Measurements from ENCODE around the gene NEFH.
A peak's percentile ranks its signal among the peaks of the same experiment; 100 is the strongest.
"Not testable (repeated sequence)": the region's sequence is repeated elsewhere in the genome, so short reads cannot be mapped to it uniquely, and the experiment has no call there.

The NEFH gene

DNA sequence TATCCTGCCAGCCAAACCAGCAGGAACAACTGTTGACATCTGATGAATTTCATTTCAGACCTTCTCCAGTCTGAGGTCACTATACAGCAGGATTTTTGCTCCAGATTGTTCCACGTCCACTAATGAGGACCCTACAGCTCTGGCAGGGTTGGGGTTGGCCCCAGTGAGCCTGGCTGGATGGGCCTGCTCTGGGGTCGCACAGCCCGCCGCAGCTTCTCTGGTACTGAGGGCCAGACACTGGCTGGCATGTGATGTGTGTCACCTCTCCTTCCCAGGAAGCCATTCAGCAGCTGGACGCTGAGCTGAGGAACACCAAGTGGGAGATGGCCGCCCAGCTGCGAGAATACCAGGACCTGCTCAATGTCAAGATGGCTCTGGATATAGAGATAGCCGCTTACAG lies 5.4 kb downstream of the NEFH start:
- Mint-ChIP-seq H3K4me1 (no peaks in the 10 kb centered on the region), H3K27me3 (peaks cover 25% of the 10 kb centered on the region), H3K36me3 (ENCODE audit: insufficient read depth) (peaks cover 4% of the 10 kb centered on the region), H3K4me3 (no peak overlapping the region), H3K27ac (ENCODE audit: low read depth) (no peak overlapping the region), H3K9me3 (no peaks in the 10 kb centered on the region)
- DNase-seq (ENCODE audit: low spot score in 2 of 2), result no peak
- ATAC-seq (replicated peaks; ENCODE audit: extremely low read depth, poor library complexity, severe bottlenecking), result no peak

DNA sequence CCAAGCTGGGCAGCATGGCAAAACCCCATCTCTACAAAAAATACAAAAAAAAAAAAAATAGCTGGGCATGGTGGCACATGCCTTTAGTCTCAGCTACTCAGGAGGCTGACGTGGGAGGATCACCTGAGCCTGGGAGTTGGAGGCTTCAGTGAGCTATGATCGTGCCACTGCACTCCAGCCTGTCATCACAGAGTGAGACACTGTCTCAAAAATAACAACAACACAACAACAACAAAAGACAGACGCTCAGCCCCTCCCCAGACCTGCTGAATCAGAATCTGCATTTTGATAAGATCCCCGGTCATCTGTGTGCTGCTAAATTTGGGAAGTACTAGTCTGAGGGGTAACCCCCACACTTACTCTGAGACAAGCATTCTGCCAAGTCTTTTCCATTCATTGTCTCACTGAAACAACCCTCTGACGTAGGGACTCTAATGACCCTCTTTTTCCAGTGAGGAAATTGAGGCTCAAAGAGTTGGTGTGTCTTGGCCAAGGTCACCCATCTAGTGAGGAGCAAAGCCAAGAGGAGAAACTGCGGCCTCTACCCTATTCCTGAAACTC lies 7.5 kb downstream of the NEFH start:
- Mint-ChIP-seq H3K9me3 (no peaks in the 10 kb centered on the region), H3K4me1 (no peaks in the 10 kb centered on the region), H3K36me3 (ENCODE audit: insufficient read depth) (peaks cover 2% of the 10 kb centered on the region), H3K4me3 (no peak overlapping the region), H3K27me3 (peaks cover 8% of the 10 kb centered on the region), H3K27ac (ENCODE audit: low read depth) (no peak overlapping the region)
- no peak for DNase-seq (ENCODE audit: low spot score in 2 of 2)
- ATAC-seq (replicated peaks; ENCODE audit: extremely low read depth, poor library complexity, severe bottlenecking), result no peak

DNA sequence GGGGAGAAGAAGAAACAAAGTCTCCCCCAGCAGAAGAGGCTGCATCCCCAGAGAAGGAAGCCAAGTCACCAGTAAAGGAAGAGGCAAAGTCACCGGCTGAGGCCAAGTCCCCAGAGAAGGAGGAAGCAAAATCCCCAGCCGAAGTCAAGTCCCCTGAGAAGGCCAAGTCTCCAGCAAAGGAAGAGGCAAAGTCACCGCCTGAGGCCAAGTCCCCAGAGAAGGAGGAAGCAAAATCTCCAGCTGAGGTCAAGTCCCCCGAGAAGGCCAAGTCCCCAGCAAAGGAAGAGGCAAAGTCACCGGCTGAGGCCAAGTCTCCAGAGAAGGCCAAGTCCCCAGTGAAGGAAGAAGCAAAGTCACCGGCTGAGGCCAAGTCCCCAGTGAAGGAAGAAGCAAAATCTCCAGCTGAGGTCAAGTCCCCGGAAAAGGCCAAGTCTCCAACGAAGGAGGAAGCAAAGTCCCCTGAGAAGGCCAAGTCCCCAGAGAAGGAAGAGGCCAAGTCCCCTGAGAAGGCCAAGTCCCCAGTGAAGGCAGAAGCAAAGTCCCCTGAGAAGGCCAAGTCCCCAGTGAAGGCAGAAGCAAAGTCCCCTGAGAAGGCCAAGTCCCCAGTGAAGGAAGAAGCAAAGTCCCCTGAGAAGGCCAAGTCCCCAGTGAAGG lies 9.2 kb downstream of the NEFH start:
- H3K9me3 Mint-ChIP-seq; H3K4me1 Mint-ChIP-seq; DNase-seq (ENCODE audit: low spot score in 2 of 2); H3K27me3 Mint-ChIP-seq; ATAC-seq (replicated peaks; ENCODE audit: extremely low read depth, poor library complexity, severe bottlenecking); H3K36me3 Mint-ChIP-seq (ENCODE audit: insufficient read depth); H3K4me3 Mint-ChIP-seq; H3K27ac Mint-ChIP-seq (ENCODE audit: low read depth): not testable (repeated sequence)

DNA sequence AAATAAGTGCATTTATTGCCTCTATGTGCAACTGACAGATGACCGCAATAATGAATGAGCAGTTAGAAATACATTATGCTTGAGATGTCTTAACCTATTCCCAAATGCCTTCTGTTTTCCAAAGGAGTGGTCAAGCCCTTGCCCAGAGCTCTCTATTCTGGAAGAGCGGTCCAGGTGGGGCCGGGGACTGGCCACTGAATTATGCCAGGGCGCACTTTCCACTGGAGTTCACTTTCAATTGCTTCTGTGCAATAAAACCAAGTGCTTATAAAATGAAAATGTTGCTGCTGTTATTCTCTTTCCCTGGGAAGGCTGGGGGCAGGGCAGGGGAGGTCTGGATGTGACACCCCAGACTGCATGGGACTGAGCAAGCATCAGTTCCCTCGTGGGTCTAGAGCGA lies 11.0 kb downstream of the NEFH start:
- DNase-seq (ENCODE audit: low spot score in 2 of 2) (no peak), ATAC-seq (replicated peaks; ENCODE audit: extremely low read depth, poor library complexity, severe bottlenecking) (no peak)
- Mint-ChIP-seq H3K27ac (ENCODE audit: low read depth) (no peak overlapping the region), H3K4me3 (no peak overlapping the region), H3K36me3 (ENCODE audit: insufficient read depth) (peaks cover 2% of the 10 kb centered on the region), H3K4me1 (no peaks in the 10 kb centered on the region), H3K9me3 (peaks cover 9% of the 10 kb centered on the region), H3K27me3 (no peaks in the 10 kb centered on the region)

DNA sequence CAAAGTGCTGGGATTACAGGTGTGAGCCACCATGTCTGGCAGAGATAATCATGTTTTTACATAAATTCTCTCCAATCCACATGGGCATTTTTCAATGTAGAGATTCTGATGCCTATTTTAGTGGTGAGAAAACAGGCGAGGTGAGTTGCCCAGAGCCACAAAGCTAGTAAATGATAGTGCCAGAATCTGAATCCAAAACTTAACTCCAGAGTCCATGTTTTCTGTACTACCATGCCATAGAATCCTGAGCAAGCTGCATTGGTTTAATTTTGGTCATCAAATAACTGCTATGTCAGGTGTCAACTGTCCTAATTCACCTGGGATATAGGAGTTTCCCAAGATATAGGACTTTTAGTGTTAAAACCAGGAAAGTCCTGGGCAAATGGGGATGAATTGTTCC lies 13.6 kb downstream of the NEFH start:
- ATAC-seq (replicated peaks; ENCODE audit: extremely low read depth, poor library complexity, severe bottlenecking) (no peak), DNase-seq (ENCODE audit: low spot score in 2 of 2) (no peak)
- H3K27ac Mint-ChIP-seq (ENCODE audit: low read depth), result no peak overlapping the region
- peaks cover 9% of the 10 kb centered on the region for H3K9me3 Mint-ChIP-seq
- no peaks in the 10 kb centered on the region for H3K27me3 Mint-ChIP-seq
- H3K4me1 Mint-ChIP-seq, result no peaks in the 10 kb centered on the region
- no peak overlapping the region for H3K4me3 Mint-ChIP-seq
- H3K36me3 Mint-ChIP-seq (ENCODE audit: insufficient read depth), result no peaks in the 10 kb centered on the region

DNA sequence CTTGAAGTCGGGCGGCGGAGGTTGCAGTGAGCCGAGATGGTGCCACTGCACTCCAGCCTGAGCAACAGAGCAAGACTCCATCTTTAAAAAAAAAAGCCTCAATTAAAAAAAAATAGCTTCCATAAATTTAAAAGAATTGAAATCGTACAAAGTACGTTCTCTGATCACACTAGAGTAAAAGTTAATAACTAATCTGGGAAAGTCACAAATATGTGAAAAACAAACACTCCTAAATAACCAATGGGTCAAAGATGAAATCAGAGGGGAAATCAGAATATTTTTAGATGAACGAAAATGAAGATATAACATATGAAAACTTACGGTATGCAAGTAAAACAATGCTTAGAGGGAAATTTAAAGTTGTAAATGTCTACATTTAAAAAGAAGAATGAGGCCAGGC lies 19.8 kb downstream of the NEFH start:
- Mint-ChIP-seq H3K27me3 (no peaks in the 10 kb centered on the region), H3K36me3 (ENCODE audit: insufficient read depth) (peaks cover 12% of the 10 kb centered on the region), H3K4me3 (no peak overlapping the region), H3K27ac (ENCODE audit: low read depth) (no peak overlapping the region), H3K9me3 (peaks cover 3% of the 10 kb centered on the region), H3K4me1 (no peaks in the 10 kb centered on the region)
- ATAC-seq (replicated peaks; ENCODE audit: extremely low read depth, poor library complexity, severe bottlenecking), result no peak
- DNase-seq (ENCODE audit: low spot score in 2 of 2), result no peak

DNA sequence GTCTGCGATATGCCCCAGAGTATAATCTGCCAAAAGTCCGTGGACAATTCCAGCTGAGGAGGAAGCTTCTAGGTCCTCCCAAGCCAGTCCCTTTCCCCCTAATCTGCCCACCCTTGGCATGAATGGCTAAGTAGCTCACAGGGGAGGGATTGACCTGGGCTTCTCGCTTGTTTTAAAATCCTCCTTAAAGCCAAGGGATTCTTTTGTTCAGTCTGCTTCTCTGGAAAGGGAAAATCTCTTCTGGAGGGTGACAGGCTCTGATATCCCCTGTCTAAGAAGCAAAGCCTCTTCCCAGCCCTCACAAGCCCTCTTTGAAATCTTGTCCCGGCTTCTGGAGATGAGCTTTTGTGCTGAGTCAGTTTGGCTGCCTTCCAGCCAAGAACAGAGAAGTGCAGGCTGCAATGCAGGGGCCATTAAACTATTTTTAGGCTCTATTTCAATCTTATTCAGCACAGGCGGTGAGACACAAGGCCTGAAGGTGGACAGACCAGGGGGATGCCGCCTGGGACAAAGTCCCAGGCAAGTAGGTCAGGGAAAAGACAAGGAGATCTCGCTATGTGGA lies 23.9 kb downstream of the NEFH start:
- H3K27me3 Mint-ChIP-seq, result no peaks in the 10 kb centered on the region
- H3K4me3 Mint-ChIP-seq, result no peak overlapping the region
- H3K4me1 Mint-ChIP-seq, result no peaks in the 10 kb centered on the region
- no peaks in the 10 kb centered on the region for H3K9me3 Mint-ChIP-seq
- no peak for DNase-seq (ENCODE audit: low spot score in 2 of 2)
- no peak for ATAC-seq (replicated peaks; ENCODE audit: extremely low read depth, poor library complexity, severe bottlenecking)
- H3K27ac Mint-ChIP-seq (ENCODE audit: low read depth), result peak overlapping the region; percentile 78
- H3K36me3 Mint-ChIP-seq (ENCODE audit: insufficient read depth), result peaks cover 31% of the 10 kb centered on the region

DNA sequence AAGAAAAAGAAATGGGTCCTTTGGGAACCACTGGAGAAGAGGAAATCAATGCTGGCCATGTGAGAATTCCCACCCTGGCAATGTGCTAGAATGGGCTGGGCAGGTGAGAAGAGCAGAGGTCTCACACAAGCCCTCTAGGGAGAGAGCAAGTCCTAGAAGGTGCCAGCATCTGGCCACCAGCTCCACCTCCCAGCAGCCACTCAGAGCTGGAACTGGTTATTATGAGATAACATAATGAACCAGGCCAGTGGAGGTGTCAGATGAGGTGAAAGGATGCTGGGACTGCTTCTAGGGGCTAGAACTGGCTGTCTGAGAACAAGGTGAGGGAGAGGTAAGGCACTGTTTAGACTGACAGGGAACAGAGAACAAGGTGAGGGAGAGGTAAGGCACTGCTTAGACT lies 29.3 kb downstream of the NEFH start:
- Mint-ChIP-seq H3K9me3 (no peaks in the 10 kb centered on the region), H3K4me1 (no peaks in the 10 kb centered on the region), H3K4me3 (no peak overlapping the region), H3K27me3 (no peaks in the 10 kb centered on the region), H3K36me3 (ENCODE audit: insufficient read depth) (peaks cover 48% of the 10 kb centered on the region), H3K27ac (ENCODE audit: low read depth) (peak overlapping the region; percentile 78)
- DNase-seq (ENCODE audit: low spot score in 2 of 2) (no peak), ATAC-seq (replicated peaks; ENCODE audit: extremely low read depth, poor library complexity, severe bottlenecking) (no peak)

DNA sequence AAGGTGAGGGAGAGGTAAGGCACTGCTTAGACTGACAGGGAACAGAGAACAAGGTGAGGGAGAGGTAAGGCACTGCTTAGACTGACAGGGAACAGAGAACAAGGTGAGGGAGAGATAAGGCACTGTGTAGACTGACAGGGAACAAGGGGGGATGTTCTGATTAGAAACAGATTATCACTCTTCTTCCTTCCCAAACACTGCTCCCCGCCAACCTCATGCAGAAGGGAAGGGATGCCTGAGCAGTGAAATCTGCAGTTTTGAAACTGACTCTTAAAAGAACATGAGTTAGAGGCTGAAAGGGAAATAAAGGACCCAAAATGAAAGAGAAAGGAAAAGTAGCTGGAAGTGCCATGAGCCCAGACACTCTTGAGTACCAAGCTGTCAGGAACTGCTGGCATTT lies 29.8 kb downstream of the NEFH start:
- Mint-ChIP-seq H3K27me3 (no peaks in the 10 kb centered on the region), H3K4me3 (no peak overlapping the region), H3K36me3 (ENCODE audit: insufficient read depth) (peaks cover 50% of the 10 kb centered on the region), H3K4me1 (no peaks in the 10 kb centered on the region), H3K27ac (ENCODE audit: low read depth) (peak overlapping the region; percentile 78), H3K9me3 (no peaks in the 10 kb centered on the region)
- ATAC-seq (replicated peaks; ENCODE audit: extremely low read depth, poor library complexity, severe bottlenecking) (no peak), DNase-seq (ENCODE audit: low spot score in 2 of 2) (no peak)

DNA sequence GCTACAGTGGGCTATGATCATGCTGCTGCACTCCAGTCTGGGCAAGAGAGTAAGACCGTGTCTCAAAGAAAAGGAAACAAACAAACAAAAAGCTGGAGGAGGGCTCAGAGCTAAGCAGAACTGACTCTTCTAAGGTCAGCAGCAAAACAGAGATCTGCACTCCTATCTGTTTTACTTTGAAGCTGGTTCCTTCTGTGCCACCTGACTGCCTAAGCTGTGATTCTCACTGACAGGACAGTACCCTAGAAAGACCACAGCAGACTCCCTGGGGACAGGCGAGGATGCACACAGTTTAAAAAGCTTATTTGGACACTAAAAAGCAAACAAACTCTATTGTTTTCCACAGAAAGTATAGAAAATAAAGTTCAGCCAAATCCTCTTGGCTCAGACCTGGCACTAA lies 30.5 kb downstream of the NEFH start:
- Mint-ChIP-seq H3K27me3 (no peaks in the 10 kb centered on the region), H3K9me3 (no peaks in the 10 kb centered on the region), H3K27ac (ENCODE audit: low read depth) (no peak overlapping the region), H3K4me3 (no peak overlapping the region), H3K4me1 (no peaks in the 10 kb centered on the region), H3K36me3 (ENCODE audit: insufficient read depth) (peaks cover 57% of the 10 kb centered on the region)
- ATAC-seq (replicated peaks; ENCODE audit: extremely low read depth, poor library complexity, severe bottlenecking), result no peak
- DNase-seq (ENCODE audit: low spot score in 2 of 2), result no peak

DNA sequence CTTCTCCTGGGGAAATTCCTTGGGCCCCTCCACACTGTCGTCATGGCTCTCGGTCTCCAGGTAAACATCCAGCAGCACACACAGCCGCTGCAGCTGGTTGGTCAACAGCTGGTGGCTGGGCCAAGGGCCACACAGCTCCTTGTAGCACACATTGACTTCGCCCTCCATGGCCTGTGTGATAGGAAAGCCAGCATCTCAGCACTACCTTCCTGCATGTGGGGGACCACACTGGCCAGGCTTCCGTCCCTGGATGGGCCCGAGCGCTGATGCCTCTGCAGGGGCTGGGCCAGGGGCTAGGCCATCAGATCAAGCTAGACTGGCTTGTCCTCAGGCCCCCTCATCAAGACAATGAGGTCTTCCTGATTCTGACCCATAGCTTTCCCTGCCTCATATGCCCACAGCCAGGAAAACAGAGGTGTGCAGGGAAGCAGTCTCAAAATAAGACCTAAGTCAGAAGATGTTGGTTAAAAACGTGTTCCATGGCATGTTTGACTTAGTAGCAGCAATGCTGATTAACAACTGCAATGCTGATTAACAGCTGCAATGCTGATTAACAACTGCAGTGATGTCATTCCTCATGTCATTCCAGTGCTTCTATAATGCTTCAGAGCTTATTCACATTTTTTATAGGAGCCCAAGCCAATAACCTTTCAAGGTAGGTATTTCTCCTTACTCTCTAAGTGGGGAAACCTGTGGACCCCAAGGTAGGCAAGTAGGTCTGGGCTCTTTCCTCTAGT lies 31.3 kb downstream of the NEFH start:
- Mint-ChIP-seq H3K27ac (ENCODE audit: low read depth) (no peak overlapping the region), H3K4me3 (no peak overlapping the region), H3K9me3 (no peaks in the 10 kb centered on the region), H3K4me1 (no peaks in the 10 kb centered on the region), H3K36me3 (ENCODE audit: insufficient read depth) (peaks cover 62% of the 10 kb centered on the region), H3K27me3 (no peaks in the 10 kb centered on the region)
- DNase-seq (ENCODE audit: low spot score in 2 of 2) (no peak), ATAC-seq (replicated peaks; ENCODE audit: extremely low read depth, poor library complexity, severe bottlenecking) (no peak)

DNA sequence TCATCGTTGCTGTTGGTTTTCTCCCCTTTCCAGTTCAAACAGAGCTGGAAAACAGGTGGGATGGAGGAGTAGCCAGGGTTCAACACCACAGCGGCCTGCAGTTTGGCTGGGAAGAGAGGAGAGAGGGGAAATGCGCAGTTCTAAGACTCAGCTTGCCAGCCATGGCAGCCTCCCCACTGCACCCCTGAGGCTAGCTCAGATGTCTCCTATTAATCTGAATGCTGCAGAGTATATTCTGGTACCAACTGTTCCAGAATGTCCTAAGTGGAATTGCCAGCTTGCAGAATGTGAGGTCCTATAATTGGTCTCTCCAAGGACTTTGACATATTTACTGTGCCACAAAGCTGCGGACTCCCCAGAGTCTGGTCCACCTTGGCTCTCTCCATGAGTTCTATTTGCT lies 32.0 kb downstream of the NEFH start:
- no peaks in the 10 kb centered on the region for H3K4me1 Mint-ChIP-seq
- ATAC-seq (replicated peaks; ENCODE audit: extremely low read depth, poor library complexity, severe bottlenecking) (no peak), DNase-seq (ENCODE audit: low spot score in 2 of 2) (no peak)
- peaks cover 62% of the 10 kb centered on the region for H3K36me3 Mint-ChIP-seq (ENCODE audit: insufficient read depth)
- no peaks in the 10 kb centered on the region for H3K27me3 Mint-ChIP-seq
- H3K9me3 Mint-ChIP-seq, result no peaks in the 10 kb centered on the region
- no peak overlapping the region for H3K27ac Mint-ChIP-seq (ENCODE audit: low read depth)
- no peak overlapping the region for H3K4me3 Mint-ChIP-seq
